ENCODE data around the gene ABCA1. TPM values are rescaled to one million over a fixed set of nuclear protein-coding genes. Genes with fewer than 3 reads are reported as not detected.

The ABCA1 gene
- polyA plus RNA-seq, 1 experiment: 36.2 TPM

DNA sequence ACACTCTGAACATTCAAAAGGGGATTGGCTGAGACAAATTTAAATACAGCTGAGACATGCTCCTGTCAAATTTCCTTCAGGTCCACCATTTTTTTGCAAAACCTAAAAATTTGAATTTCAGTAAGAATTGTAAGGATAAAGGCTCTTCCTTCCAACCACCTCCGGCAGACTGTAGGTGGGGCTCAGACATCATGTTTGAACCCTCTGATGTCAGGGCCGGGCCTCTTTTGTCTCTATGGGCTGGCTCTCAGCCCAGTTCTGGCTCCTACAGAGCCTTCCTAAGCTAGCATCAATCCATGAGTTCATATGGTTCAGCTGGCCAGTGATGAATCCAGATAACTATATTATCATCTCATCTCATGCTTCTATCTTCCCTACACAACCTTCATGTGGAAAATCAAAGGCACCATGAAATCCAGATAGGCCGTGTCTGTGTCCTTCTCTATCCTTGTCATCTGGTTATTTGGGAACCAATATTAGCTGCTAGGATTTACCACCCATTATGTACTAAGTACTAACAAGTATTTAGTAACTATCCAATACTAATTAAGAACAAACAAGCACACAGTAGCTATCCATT lies 119.8 kb downstream of the ABCA1 start:
- TF ChIP-seq, protein P1, sequence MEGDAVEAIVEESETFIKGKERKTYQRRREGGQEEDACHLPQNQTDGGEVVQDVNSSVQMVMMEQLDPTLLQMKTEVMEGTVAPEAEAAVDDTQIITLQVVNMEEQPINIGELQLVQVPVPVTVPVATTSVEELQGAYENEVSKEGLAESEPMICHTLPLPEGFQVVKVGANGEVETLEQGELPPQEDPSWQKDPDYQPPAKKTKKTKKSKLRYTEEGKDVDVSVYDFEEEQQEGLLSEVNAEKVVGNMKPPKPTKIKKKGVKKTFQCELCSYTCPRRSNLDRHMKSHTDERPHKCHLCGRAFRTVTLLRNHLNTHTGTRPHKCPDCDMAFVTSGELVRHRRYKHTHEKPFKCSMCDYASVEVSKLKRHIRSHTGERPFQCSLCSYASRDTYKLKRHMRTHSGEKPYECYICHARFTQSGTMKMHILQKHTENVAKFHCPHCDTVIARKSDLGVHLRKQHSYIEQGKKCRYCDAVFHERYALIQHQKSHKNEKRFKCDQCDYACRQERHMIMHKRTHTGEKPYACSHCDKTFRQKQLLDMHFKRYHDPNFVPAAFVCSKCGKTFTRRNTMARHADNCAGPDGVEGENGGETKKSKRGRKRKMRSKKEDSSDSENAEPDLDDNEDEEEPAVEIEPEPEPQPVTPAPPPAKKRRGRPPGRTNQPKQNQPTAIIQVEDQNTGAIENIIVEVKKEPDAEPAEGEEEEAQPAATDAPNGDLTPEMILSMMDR (IDR thresholded peaks at IDR 0.05; ENCODE audit: insufficient read depth, low read depth, low read length): peak; percentile 43
- no peak for DNase-seq (ENCODE audit: low read depth)
- ChIA-PET POLR2A (interaction anchor here (0.6 kb wide), 1 partner anchor 323 kb away, joined by 5 read pairs; no protein-coding TSS in a partner anchor), CTCF (interaction anchor here (0.6 to 2.4 kb wide), 10 partner anchors 21 to 829 kb away, joined by 3 to 7 read pairs (median 3); no protein-coding TSS in a partner anchor)
- Histone ChIP-seq H3K36me3 (ENCODE audit: control insufficient read depth, insufficient read depth, low read length) (peaks cover 14% of the 10 kb centered on the region), H3K27me3 (ENCODE audit: control insufficient read depth, insufficient read depth, low read length) (no peaks in the 10 kb centered on the region), H3K4me3 (ENCODE audit: low read depth, low read length) (no peak overlapping the region)

DNA sequence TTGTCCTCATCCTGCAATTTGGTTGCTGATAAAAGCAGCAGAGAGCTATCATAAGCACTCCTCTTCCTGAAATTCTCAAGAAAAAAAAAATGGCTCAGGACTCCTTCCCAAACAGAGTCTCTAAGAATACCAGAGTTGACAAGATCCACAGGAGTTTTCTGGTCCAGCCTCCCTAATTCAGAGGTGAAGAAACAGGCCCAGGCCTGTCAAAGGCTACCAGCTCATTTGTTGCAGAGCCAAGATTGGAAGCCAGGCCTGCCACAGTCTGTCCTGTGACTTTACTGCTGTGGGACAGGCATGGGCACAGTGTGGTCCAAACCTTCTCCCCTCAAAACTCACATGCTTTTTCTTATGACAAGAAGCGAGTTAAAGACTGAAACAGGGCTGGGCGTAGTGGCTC lies 122.5 kb downstream of the ABCA1 start:
- Histone ChIP-seq H3K27me3 (ENCODE audit: control insufficient read depth, insufficient read depth, low read length) (no peaks in the 10 kb centered on the region), H3K36me3 (ENCODE audit: control insufficient read depth, insufficient read depth, low read length) (peaks cover 21% of the 10 kb centered on the region), H3K4me3 (ENCODE audit: low read depth, low read length) (no peak overlapping the region)
- DNase-seq (ENCODE audit: low read depth): no peak
- POLR2A ChIA-PET: no interaction called here
- CTCF ChIA-PET: interaction anchor here (0.6 to 2.0 kb wide), 2 partner anchors 58 to 78 kb away, joined by 3 to 8 read pairs; no protein-coding TSS in a partner anchor
- TF ChIP-seq, protein P1 (IDR thresholded peaks at IDR 0.05; ENCODE audit: insufficient read depth, low read depth, low read length): no peak

DNA sequence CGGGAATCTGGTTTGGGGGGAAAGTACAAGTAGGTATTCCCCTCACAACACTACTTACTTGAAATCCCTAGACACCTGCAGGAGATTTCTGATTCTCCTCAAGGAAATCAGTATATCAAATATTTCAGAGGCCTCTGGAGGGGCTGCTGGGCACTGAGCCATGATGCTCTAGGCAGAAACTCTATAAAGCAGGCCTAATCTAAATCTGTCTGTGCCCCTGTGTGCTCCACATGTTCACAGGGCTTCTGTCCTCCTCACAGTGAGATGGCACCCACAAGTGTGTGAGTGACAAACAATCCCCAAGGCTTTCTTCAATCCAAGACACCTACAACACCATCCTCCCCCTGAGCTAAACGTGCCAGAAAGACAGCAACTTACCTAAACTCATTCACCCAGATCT lies 125.0 kb downstream of the ABCA1 start:
- no peak for DNase-seq (ENCODE audit: low read depth)
- Histone ChIP-seq H3K4me3 (ENCODE audit: low read depth, low read length) (no peak overlapping the region), H3K27me3 (ENCODE audit: control insufficient read depth, insufficient read depth, low read length) (no peaks in the 10 kb centered on the region), H3K36me3 (ENCODE audit: control insufficient read depth, insufficient read depth, low read length) (peaks cover 23% of the 10 kb centered on the region)
- TF ChIP-seq, protein P1 (IDR thresholded peaks at IDR 0.05; ENCODE audit: insufficient read depth, low read depth, low read length): no peak
- CTCF ChIA-PET: no interaction called here
- POLR2A ChIA-PET: no interaction called here

DNA sequence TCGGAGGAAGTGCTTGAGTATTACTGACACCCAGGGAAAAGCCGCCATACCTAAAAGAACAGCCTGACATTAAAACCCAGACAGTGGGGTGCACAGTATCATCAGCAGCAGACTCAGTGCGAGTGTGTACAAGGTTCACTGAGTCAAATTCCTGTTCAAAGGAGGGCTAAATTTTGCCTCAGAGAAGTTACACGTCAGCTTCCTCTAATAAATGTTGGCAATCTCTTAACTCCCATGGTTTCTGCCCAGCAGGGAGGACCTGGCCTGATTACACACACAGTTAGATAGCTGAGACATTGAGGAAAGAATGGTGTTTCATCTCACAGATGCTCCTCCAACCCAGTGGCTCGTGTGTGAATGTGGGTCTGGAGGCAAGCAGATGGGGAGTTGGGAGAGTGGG lies 125.8 kb downstream of the ABCA1 start:
- TF ChIP-seq, protein P1 (IDR thresholded peaks at IDR 0.05; ENCODE audit: insufficient read depth, low read depth, low read length): no peak
- ChIA-PET POLR2A (no interaction called here), CTCF (interaction anchor here (0.5 to 1.5 kb wide), 2 partner anchors 197 to 613 kb away, joined by 3 to 5 read pairs; no protein-coding TSS in a partner anchor)
- H3K36me3 ChIP-seq (ENCODE audit: control insufficient read depth, insufficient read depth, low read length): peaks cover 23% of the 10 kb centered on the region
- DNase-seq (ENCODE audit: low read depth): no peak
- H3K27me3 ChIP-seq (ENCODE audit: control insufficient read depth, insufficient read depth, low read length): no peaks in the 10 kb centered on the region
- no peak overlapping the region for H3K4me3 ChIP-seq (ENCODE audit: low read depth, low read length)

DNA sequence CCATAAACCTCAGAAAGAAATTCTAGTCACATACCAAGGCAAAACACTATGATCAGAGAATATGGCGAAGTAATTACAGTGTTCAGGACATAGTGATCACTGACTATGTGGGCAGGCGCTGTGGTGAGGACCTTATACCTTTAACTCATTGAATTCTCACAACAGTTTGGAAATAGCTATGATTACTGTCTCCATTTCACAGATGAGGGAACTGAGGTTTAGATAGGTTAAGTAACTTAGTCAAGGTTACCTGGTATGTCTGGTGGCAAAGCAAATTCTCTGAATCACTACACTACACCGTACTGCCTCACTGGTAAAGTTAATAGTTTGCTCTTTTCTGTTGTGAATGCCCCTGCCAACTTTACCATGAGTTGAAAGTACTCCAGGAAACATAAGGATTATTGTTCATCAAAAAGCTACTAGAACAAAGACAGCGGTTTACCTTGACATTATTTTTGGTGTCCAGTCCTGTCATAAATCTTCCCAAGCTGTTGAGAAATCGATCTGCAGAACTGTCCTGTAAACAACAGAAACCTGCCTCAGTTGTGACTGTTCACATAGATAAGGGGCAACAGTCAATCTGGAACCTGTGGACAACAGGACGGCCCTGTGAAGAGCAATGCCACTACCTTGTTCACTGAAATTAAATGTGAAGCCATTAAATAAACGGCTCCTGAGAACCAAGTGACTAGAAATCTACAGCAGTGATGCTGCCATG lies 127.7 kb downstream of the ABCA1 start:
- TF ChIP-seq, protein P1 (IDR thresholded peaks at IDR 0.05; ENCODE audit: insufficient read depth, low read depth, low read length): no peak
- no peak for DNase-seq (ENCODE audit: low read depth)
- Histone ChIP-seq H3K27me3 (ENCODE audit: control insufficient read depth, insufficient read depth, low read length) (no peaks in the 10 kb centered on the region), H3K4me3 (ENCODE audit: low read depth, low read length) (no peak overlapping the region), H3K36me3 (ENCODE audit: control insufficient read depth, insufficient read depth, low read length) (peaks cover 25% of the 10 kb centered on the region)
- ChIA-PET POLR2A (no interaction called here), CTCF (interaction anchor here (1.1 to 1.3 kb wide), 2 partner anchors 10 to 16 kb away, joined by 3 read pairs; no protein-coding TSS in a partner anchor)

Data from BJ (cell line).